NCI-H82 treated with DMSO at 0.1 percent for 48 hours (cell line): ENCODE results near the gene SIRT6.
"Not testable (repeated sequence)": the region's sequence is repeated elsewhere in the genome, so short reads cannot be mapped to it uniquely, and the experiment has no call there.

Experiments
- DNase-seq: peaks from one replicate; lab custom pipeline; 2025; ENCODE audit not compliant: unreplicated experiment; lab: John Stamatoyannopoulos, UW

Gene SIRT6

GRCh38 chr19:4175669-4175931, 6.8 kb downstream of the SIRT6 start:
- no peak for DNase-seq

- no peak for DNase-seq
These were observed 7.3 kb downstream of the SIRT6 start for GRCh38 chr19:4174895-4175668.

GRCh38 chr19:4174213-4174894, 8.0 kb downstream of the SIRT6 start:
- DNase-seq, result no peak

- no peak for DNase-seq
These were observed 8.7 kb downstream of the SIRT6 start for GRCh38 chr19:4173479-4174212.

- no peak for DNase-seq
These were observed 9.4 kb downstream of the SIRT6 start for GRCh38 chr19:4172861-4173473.

GRCh38 chr19:4171676-4172075, 10.7 kb downstream of the SIRT6 start:
- no peak for DNase-seq

- DNase-seq, result no peak
These were observed 18.1 kb downstream of the SIRT6 start for GRCh38 chr19:4164262-4164661.

GRCh38 chr19:4161415-4162077, 20.8 kb downstream of the SIRT6 start:
- DNase-seq, result no peak

- not testable (repeated sequence) for DNase-seq
These were observed 24.4 kb downstream of the SIRT6 start for GRCh38 chr19:4157971-4158370.

- no peak for DNase-seq
These were observed 25.2 kb downstream of the SIRT6 start for GRCh38 chr19:4157164-4157563.

GRCh38 chr19:4154571-4155312, 27.6 kb downstream of the SIRT6 start:
- no peak for DNase-seq

GRCh38 chr19:4152241-4152998, 29.9 kb downstream of the SIRT6 start:
- DNase-seq, result no peak

GRCh38 chr19:4151623-4152022, 30.7 kb downstream of the SIRT6 start:
- no peak for DNase-seq

- DNase-seq, result no peak
These were observed 32.7 kb downstream of the SIRT6 start for GRCh38 chr19:4149518-4150288.

GRCh38 chr19:4144666-4145249, 37.6 kb downstream of the SIRT6 start:
- DNase-seq, result no peak

- not testable (repeated sequence) for DNase-seq
These were observed 39.4 kb downstream of the SIRT6 start for GRCh38 chr19:4142916-4143315.

- peak; percentile 52 for DNase-seq
These were observed 42.1 kb downstream of the SIRT6 start for GRCh38 chr19:4140237-4140711.

- peak; percentile 39 for DNase-seq
These were observed 42.6 kb downstream of the SIRT6 start for GRCh38 chr19:4139614-4140236.
